ENCODE results near the gene PPFIA2. TPM values are rescaled to one million over a fixed set of nuclear protein-coding genes. Genes with fewer than 3 reads are reported as not detected.
A peak's percentile ranks its signal among the peaks of the same experiment; 100 is the strongest.

Gene PPFIA2
- total RNA-seq, 1 donor from 2014 or later, result 0.59 TPM

GRCh38 chr12:81558031-81558430 lies 201.1 kb downstream of the PPFIA2 start:
- no peaks in the 10 kb centered on the region for H3K79me2 ChIP-seq (ENCODE audit: insufficient read depth, low read length)
- no peaks in the 10 kb centered on the region for H3K9me3 ChIP-seq (ENCODE audit: insufficient read depth, low read depth, low read length)
- H4K20me1 ChIP-seq (ENCODE audit: insufficient read depth, low read length), result no peaks in the 10 kb centered on the region
- H3K4me2 ChIP-seq (ENCODE audit: low read length), result no peak overlapping the region
- H3K4me3 ChIP-seq (ENCODE audit: insufficient read depth, low read depth, low read length), result no peak overlapping the region
- no peaks in the 10 kb centered on the region for H3K4me1 ChIP-seq (ENCODE audit: insufficient read depth, low read length)
- peak; percentile 66 for DNase-seq (ENCODE audit: low read depth)
- H3K9ac ChIP-seq (ENCODE audit: low read length), result no peak overlapping the region
- H3K36me3 ChIP-seq (ENCODE audit: insufficient read depth, low read length), result no peaks in the 10 kb centered on the region
- no peak for FAIRE-seq
- TF ChIP-seq EZH2 (IDR thresholded peaks at IDR 0.05; ENCODE audit: insufficient read depth, low read length), result no peak
- no peak for TF ChIP-seq CTCF (IDR thresholded peaks at IDR 0.05; ENCODE audit: insufficient read depth, low read depth, low read length)
- Mint-ChIP-seq H3K9me3 (ENCODE audit: unreplicated experiment) (no peaks in the 10 kb centered on the region), H3K27ac (ENCODE audit: unreplicated experiment) (no peak overlapping the region), H3K27me3 (ENCODE audit: low read depth, unreplicated experiment) (no peaks in the 10 kb centered on the region), H3K36me3 (ENCODE audit: low read depth, unreplicated experiment) (no peaks in the 10 kb centered on the region), H3K4me1 (ENCODE audit: low read depth, unreplicated experiment) (no peaks in the 10 kb centered on the region), H3K4me3 (ENCODE audit: unreplicated experiment) (no peak overlapping the region)
- H2AFZ ChIP-seq (ENCODE audit: low read depth, low read length), result no peak overlapping the region
- no peaks in the 10 kb centered on the region for H3K27me3 ChIP-seq (ENCODE audit: insufficient read depth, low read length)
- H3K27ac ChIP-seq (ENCODE audit: low read depth, low read length), result no peak overlapping the region

- Histone ChIP-seq H3K9me3 (ENCODE audit: insufficient read depth, low read depth, low read length) (no peaks in the 10 kb centered on the region), H3K9ac (ENCODE audit: low read length) (no peak overlapping the region), H2AFZ (ENCODE audit: low read depth, low read length) (no peak overlapping the region), H3K4me2 (ENCODE audit: low read length) (no peak overlapping the region), H3K79me2 (ENCODE audit: insufficient read depth, low read length) (no peaks in the 10 kb centered on the region), H3K27ac (ENCODE audit: low read depth, low read length) (no peak overlapping the region), H3K4me1 (ENCODE audit: insufficient read depth, low read length) (no peaks in the 10 kb centered on the region), H3K36me3 (ENCODE audit: insufficient read depth, low read length) (no peaks in the 10 kb centered on the region), H4K20me1 (ENCODE audit: insufficient read depth, low read length) (no peaks in the 10 kb centered on the region), H3K4me3 (ENCODE audit: insufficient read depth, low read depth, low read length) (no peak overlapping the region), H3K27me3 (ENCODE audit: insufficient read depth, low read length) (no peaks in the 10 kb centered on the region)
- no peak overlapping the region for H3K4me3 Mint-ChIP-seq (ENCODE audit: unreplicated experiment)
- H3K27ac Mint-ChIP-seq (ENCODE audit: unreplicated experiment), result no peak overlapping the region
- H3K36me3 Mint-ChIP-seq (ENCODE audit: low read depth, unreplicated experiment), result no peaks in the 10 kb centered on the region
- no peaks in the 10 kb centered on the region for H3K27me3 Mint-ChIP-seq (ENCODE audit: low read depth, unreplicated experiment)
- no peaks in the 10 kb centered on the region for H3K9me3 Mint-ChIP-seq (ENCODE audit: unreplicated experiment)
- H3K4me1 Mint-ChIP-seq (ENCODE audit: low read depth, unreplicated experiment), result peaks cover 9% of the 10 kb centered on the region
- DNase-seq (ENCODE audit: low read depth) (no peak), FAIRE-seq (no peak)
- TF ChIP-seq CTCF (IDR thresholded peaks at IDR 0.05; ENCODE audit: insufficient read depth, low read depth, low read length) (no peak), EZH2 (IDR thresholded peaks at IDR 0.05; ENCODE audit: insufficient read depth, low read length) (no peak)
These were observed 212.3 kb downstream of the PPFIA2 start for GRCh38 chr12:81546811-81547210.

GRCh38 chr12:81543621-81544139 lies 215.5 kb downstream of the PPFIA2 start:
- Histone ChIP-seq H3K4me3 (ENCODE audit: insufficient read depth, low read depth, low read length) (no peak overlapping the region), H3K9ac (ENCODE audit: low read length) (no peak overlapping the region), H3K4me1 (ENCODE audit: insufficient read depth, low read length) (no peaks in the 10 kb centered on the region), H3K9me3 (ENCODE audit: insufficient read depth, low read depth, low read length) (no peaks in the 10 kb centered on the region), H3K27ac (ENCODE audit: low read depth, low read length) (no peak overlapping the region), H4K20me1 (ENCODE audit: insufficient read depth, low read length) (no peaks in the 10 kb centered on the region), H2AFZ (ENCODE audit: low read depth, low read length) (no peak overlapping the region), H3K79me2 (ENCODE audit: insufficient read depth, low read length) (no peaks in the 10 kb centered on the region), H3K27me3 (ENCODE audit: insufficient read depth, low read length) (no peaks in the 10 kb centered on the region), H3K4me2 (ENCODE audit: low read length) (no peak overlapping the region), H3K36me3 (ENCODE audit: insufficient read depth, low read length) (no peaks in the 10 kb centered on the region)
- DNase-seq (ENCODE audit: low read depth) (no peak), FAIRE-seq (no peak)
- Mint-ChIP-seq H3K4me3 (ENCODE audit: unreplicated experiment) (no peak overlapping the region), H3K27ac (ENCODE audit: unreplicated experiment) (no peak overlapping the region), H3K9me3 (ENCODE audit: unreplicated experiment) (no peaks in the 10 kb centered on the region), H3K36me3 (ENCODE audit: low read depth, unreplicated experiment) (no peaks in the 10 kb centered on the region), H3K27me3 (ENCODE audit: low read depth, unreplicated experiment) (no peaks in the 10 kb centered on the region), H3K4me1 (ENCODE audit: low read depth, unreplicated experiment) (peaks cover 25% of the 10 kb centered on the region)
- no peak for TF ChIP-seq EZH2 (IDR thresholded peaks at IDR 0.05; ENCODE audit: insufficient read depth, low read length)
- TF ChIP-seq CTCF (IDR thresholded peaks at IDR 0.05; ENCODE audit: insufficient read depth, low read depth, low read length), result no peak

Data from astrocyte (in vitro differentiated cells and primary cell).